ENCODE data around the gene NECAB3.

Gene NECAB3

DNA sequence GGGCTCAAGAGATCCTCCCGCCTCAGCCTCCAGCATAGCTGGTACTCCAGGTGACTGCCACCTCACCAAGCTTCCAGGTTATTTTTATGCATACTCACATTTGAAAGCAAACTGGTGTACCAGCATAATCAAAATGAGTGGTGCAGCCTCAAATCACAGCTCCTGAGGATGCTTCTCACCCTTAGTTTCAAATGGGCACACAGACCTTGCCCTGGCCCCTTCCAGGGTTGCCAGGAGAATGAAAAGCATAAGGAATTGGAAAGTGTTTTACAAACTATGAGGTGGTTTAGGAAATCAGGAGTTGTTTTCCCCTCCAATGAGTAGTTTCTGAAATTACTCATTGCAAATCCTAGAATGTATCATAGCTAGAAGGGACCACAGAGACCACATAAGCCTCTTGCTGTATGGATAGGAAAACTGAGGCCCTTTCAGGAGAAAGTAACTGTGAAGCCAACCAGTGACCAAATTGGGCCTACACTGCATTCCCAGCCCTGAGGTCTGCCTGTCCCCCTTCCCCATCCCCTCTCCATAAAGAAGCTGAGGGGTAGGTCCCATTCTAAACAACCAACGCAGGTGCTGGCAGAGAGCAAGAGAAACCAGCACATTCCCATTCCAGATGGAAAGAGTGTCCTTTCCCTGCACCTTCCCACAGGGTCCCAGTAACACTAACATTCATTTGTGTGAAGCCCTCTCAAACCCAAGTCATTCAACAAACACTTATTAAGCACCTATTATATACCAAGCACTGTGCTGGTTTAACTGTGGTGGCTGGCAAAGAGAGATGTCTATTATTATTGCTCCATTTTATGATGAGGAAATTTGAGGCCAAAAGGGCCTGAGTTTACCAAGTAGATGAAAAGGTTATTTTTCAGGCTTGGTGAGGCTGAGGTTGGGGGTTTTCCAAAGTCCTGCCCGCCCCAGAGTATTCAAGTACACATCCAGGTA, 14.0 kb upstream of the NECAB3 start:
- DNase-seq (ENCODE audit: low read depth): no peak
- TF ChIP-seq, protein P1, sequence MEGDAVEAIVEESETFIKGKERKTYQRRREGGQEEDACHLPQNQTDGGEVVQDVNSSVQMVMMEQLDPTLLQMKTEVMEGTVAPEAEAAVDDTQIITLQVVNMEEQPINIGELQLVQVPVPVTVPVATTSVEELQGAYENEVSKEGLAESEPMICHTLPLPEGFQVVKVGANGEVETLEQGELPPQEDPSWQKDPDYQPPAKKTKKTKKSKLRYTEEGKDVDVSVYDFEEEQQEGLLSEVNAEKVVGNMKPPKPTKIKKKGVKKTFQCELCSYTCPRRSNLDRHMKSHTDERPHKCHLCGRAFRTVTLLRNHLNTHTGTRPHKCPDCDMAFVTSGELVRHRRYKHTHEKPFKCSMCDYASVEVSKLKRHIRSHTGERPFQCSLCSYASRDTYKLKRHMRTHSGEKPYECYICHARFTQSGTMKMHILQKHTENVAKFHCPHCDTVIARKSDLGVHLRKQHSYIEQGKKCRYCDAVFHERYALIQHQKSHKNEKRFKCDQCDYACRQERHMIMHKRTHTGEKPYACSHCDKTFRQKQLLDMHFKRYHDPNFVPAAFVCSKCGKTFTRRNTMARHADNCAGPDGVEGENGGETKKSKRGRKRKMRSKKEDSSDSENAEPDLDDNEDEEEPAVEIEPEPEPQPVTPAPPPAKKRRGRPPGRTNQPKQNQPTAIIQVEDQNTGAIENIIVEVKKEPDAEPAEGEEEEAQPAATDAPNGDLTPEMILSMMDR (conservative IDR thresholded peaks at IDR 0.05; ENCODE audit: low read depth, low read length): no peak
- no peak overlapping the region for H3K4me3 ChIP-seq (ENCODE audit: low read depth, low read length)

DNA sequence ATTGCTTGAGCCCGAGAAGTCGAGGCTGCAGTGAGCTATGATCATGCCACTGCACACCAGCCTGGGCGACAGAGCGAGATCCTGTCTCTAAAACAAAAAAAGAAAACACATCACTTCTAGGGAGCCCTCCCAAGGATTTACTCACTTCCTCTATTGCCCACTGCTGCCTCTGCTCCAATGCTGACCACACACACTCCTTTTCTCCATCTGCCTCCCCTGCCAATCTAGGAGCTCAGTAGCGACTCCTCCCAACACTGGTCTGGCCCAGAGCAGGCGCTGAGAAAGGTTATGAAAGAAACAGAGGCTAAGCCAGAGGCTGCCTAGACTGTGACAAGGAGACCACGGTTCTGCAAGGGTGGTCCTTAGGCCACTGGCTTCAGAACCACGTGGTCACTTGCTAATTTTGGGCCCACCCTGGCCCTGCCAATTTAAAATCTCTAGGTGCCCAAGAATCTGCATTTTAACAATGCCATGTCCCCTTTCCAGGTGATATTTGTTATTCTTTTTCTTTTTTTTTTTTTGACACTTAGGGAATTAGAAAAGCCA, 13.2 kb upstream of the NECAB3 start:
- DNase-seq (ENCODE audit: low read depth): peak; percentile 40
- no peak overlapping the region for H3K4me3 ChIP-seq (ENCODE audit: low read depth, low read length)
- TF ChIP-seq, protein P1 (conservative IDR thresholded peaks at IDR 0.05; ENCODE audit: low read depth, low read length): no peak

DNA sequence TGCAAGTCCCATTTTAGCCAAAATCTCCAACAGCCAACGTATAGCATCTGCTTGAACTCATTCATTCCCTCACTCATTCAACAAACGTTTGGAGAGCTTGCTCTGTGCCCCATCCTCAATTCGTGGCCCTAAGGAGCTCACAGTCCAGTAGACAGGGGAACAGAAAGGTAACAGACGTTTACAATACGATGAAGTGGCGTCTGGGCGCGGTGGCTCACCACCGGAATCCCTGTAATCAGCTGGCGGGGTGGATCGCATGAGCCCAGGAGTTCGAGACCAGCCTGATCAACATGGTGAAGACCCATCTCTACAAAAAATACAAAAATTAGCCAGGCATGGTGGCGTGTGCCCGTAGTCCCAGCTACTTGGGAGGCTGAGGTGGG, 12.7 kb upstream of the NECAB3 start:
- H3K4me3 ChIP-seq (ENCODE audit: low read depth, low read length): peak overlapping the region; percentile 48
- DNase-seq (ENCODE audit: low read depth): no peak
- TF ChIP-seq, protein P1 (conservative IDR thresholded peaks at IDR 0.05; ENCODE audit: low read depth, low read length): no peak

DNA sequence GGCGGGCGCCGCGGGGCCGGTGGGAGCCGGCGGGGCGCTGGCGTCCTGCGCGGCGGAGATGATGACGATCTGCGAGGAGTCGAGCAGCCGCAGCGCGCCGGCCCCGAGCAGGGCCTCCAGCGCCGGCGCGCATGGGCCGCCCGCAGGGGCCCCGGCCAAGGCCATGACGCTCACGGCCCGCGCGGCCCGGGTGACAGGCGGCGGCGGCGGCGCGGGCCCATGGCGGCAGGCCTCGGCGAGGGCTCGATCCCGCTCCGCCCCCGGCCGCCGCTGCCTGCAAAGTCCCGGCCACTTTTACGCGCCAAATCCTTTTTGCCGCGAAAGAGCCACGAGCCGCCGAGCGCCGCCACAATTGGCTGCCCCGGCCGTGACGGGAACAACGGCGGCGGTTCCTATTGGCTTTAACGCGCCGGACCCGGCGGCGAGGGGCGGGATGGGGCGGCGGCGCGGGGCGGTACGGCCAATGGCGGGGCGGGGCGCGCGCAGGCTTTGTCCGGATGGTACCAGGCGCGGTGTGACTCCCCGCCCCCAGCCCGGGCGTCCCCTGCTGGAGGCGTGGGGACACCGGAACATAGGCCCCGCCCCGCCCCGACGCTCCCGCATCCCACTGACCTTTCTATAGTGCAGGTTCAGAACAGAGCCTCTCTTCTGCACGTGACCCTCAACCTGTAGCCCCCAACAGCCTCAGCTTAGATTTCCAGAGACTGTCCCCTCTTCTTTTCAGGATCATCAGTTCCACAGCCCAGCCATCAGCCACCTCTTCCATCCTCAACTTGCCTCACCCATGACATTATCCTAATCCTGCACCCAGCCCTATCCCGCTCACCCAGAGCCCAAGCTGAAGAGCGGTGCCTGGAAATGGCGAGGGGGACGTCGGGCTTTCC, 12.1 kb upstream of the NECAB3 start, which contains the start of gene E2F1:
Gene E2F1 (minus strand): TSS at position 286 of the 884 bp plus-strand sequence. CDS start 121 bp downstream, at position 165.
- DNase-seq (ENCODE audit: low read depth): peak; percentile 92
- TF ChIP-seq, protein P1 (conservative IDR thresholded peaks at IDR 0.05; ENCODE audit: low read depth, low read length): peak; percentile 40
- peak within 1 kb of the TSS; percentile 48 for H3K4me3 ChIP-seq (ENCODE audit: low read depth, low read length)

DNA sequence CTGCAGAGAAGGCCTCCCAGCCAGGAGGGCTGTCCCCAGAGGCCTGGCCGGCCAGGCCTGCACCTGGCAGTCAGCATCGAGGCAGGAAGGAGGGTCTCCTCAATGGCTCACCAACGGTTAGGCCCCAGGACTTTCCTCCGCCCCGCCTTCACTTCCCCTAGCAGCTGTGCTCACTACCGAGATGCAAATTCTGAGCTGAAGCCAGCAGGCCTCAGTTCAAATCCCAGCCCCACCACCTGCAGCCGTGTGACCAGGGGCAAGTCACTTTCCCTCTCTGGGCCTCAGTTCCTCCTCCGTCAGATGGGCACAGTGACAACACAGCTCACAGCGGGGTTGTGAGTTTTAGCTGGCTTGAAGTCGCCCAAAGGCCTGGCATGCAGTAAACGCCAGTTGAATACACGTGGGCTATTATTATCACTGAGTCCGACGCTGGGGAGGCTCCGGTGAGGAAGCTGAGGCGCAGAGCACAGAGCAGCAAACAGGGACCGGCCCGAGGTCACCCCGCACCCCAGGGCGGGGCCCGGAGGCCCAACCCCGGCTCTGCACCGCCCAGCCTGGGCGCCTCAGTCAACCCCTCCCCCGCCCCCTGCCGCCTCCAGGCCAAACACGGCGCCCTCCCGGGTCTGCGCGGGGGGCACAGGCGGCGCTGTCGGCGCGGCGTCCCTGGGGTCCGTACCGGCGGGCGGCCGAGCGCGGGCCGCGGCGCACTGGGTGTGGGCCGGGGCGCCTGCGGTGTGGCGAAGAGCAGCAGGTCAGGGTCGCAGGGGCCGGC, 11.3 kb upstream of the NECAB3 start:
- no peak for DNase-seq (ENCODE audit: low read depth)
- TF ChIP-seq, protein P1 (conservative IDR thresholded peaks at IDR 0.05; ENCODE audit: low read depth, low read length): no peak
- peak overlapping the region; percentile 47 for H3K4me3 ChIP-seq (ENCODE audit: low read depth, low read length)
